GM21390 (cell line): Measurements from ENCODE around the gene BACH2.
"Not testable (repeated sequence)": the region's sequence is repeated elsewhere in the genome, so short reads cannot be mapped to it uniquely, and the experiment has no call there.

Experiments used
- ATAC-seq: cut with Tn5 transposase; IDR thresholded peaks from one replicate; pipeline ENCODE4 v1.9.1; 2021; ENCODE audit not compliant: unreplicated experiment

The BACH2 gene

DNA sequence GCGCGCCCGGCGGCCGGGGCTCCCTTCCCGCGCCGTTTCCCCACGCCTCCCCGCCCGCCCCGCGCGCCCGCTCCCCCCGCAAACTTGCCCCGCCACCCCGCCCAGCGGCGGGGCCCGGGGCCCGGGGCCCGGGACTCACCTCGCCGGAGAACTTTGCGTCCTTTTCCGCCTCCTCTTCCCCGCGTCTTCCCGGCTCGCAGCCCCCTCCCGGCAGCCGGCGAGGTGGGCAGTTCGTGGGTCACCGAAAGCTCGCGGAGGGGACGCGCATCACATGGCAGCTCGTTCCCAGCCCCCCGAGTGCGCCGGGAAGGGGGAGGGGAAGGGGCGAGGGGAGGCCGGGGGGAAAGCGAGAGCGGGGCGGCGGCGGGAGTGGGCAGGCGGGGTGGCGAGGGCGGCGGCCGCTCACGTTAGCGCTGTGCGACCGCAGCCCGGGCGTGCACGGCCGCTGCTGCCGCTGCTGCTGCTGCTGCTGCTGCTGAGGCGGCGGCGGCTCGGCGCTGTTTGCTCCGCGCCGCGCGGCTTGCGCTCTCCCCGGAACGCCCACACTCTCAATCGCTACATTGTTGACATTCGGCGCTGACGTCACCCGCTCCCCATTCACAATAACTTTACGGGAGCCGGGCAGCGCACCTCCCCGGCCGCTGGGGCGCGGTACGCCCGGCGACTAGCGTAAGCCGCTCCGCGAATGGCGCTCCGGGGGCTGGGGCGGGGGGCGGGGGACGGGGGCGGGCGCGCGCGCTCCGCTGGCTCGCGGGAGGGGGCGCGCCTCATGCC is at the start of gene BACH2:
Gene BACH2, minus strand, starts transcription at position 503 of the 774 bp plus-strand sequence. CDS start 287,999 bp downstream, outside the sequence.
- peak; percentile 81 for ATAC-seq

- ATAC-seq, result no peak
Measured at GRCh38 chr6:90343576-90343975, 46.9 kb upstream of the BACH2 start.

- ATAC-seq, result no peak
Measured at GRCh38 chr6:90338409-90338808, 41.8 kb upstream of the BACH2 start.

- no peak for ATAC-seq
Measured at GRCh38 chr6:90336388-90336947, 39.8 kb upstream of the BACH2 start.

DNA sequence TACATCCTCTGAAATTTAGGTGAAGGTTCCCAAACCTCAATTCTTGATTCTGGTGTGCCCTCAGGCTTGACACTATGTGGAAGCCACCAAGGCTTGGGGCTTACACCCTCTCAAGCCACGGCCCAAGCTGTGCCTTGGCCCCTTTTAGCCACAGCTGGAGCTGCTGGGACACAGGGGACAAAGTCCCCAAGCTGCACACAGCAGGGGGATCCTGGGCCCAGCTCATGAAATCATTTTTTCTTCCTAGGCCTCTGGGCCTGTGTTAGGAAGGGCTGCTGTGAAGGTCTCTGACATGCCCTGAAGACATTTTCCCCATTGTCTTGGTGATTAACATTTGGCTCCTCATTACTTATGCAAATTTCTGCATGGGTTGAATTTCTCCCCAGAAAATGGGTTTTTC is 37.3 kb upstream of the BACH2 start:
- ATAC-seq, result no peak

DNA sequence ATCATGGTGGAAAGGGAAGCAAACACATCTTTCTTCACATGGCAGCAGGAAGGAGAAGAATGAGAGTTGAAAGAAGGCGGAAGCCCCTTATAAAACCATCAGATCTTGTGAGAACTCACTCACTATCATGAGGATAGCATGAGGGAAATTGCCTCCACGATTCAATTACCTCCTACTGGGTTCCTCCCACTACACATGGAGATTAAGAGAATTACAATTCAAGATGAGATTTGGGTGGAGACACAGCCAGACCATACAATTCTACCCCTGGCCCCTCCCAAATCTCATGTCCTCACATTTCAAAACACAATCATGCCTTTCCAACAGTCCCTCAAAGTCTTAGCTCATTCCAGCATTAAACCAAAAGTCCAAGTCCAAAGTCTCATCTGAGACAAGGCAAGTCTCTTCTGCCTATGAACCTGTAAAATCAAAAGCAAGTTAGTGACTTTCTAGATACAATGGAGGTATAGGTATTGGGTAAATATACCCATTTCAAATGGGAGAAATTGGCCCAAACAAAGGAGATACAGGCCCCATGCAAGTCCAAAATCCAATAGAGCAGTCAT is 36.4 kb upstream of the BACH2 start:
- ATAC-seq, result not testable (repeated sequence)

DNA sequence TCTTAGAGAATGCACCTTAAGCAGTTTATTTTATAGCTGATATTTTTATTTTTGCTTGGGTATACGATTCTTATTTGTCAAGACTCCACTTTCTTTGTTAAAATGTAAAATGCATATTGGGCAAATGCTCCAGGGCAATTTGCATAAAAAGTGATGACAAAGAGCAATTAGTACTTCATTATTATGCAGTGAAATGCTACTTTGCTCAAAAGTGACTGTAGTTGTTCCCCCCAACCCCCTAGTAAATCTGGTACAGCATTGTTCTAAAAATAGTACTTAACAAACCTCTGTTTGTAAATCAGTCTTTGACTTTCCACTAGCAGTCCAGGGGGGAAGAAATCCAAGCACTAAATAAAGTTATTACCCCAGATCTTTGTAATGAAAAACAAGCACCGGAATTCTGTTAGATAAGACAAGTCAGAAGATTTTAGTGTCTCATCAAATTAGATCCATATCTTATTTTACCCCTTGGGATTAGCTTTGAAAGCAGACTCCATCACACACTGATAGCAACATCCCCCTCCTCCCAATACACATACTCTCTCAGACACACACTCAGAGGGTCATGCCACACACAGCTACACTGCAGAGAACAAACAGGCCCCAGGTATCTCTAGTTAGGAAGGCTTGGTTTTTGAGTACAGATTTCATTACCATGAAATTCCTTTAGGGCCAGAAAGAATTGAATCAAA is 32.9 kb upstream of the BACH2 start:
- ATAC-seq, result no peak

DNA sequence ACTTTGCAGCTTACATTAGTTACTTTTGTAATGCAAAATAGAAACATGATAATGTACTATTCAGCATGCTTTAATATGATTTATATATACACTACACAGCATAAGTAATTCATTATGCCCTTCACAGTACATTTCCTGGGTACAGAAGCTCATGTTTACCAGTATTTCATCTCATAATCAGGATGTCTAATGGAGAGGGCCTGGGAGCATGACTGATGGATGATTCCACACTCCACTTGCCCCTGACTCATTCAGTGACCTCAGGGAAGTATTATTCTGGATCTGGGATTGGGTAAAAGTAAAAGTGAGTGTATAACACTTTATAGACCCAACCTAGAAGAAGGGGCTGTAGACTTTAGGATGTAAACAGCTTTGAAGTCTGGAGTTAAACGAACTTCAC is 31.4 kb upstream of the BACH2 start:
- ATAC-seq, result no peak

GRCh38 chr6:90326404-90327057 is 29.9 kb upstream of the BACH2 start:
- no peak for ATAC-seq

GRCh38 chr6:90323706-90324105 is 27.1 kb upstream of the BACH2 start:
- no peak for ATAC-seq

- ATAC-seq, result no peak
Measured at GRCh38 chr6:90322976-90323474, 26.4 kb upstream of the BACH2 start.

DNA sequence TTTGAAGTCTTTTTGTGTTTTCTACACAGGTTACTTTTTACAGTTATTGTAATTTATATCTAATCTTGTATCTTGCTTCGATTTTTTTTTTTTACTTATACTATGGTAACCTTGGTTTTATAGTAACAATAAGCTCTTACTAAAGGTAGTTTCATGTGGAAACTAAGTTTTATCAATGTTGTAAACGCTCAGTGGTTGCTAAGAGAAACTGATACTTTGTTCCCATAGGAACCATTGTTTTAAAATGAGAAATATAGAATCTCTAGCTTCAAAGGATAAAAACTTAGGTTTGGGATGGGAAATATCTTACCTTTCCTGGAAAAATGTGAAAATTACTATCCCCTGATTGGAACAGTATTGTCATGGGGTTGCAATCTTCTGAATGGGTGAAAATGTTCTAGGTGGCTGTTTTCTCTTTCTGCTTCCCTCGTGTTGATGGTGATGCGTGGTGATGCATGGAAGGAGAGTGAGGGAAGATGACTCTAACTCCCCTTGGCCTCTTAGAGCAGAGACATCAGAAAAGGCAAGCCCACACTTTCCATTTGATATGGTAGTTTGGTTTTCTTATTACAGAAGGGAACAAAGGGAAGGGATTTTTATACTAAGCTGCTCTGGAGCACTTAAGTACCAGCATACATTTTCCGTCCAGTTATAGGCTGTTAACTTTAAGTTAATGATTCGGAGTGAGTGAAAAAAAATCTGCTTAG is 23.5 kb upstream of the BACH2 start:
- ATAC-seq, result no peak

DNA sequence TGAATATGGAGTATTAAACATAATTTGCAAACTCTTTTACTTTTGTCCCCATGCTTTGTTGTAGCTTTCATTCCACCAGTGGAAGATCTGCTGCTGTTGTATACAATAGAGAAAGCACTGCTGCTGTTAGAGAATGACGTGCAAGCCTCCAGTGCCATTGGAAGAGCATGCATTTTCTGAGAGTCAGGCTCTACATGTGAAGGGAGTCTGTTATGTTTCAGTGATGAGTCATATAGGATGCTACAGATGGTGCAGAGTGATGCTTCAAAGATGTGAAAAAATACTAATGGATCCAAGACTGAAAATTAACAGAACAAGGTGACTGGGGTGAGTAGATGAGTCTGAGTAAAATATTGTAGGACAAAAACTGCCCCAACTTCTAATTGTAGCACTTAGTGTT is 22.4 kb upstream of the BACH2 start:
- no peak for ATAC-seq

DNA sequence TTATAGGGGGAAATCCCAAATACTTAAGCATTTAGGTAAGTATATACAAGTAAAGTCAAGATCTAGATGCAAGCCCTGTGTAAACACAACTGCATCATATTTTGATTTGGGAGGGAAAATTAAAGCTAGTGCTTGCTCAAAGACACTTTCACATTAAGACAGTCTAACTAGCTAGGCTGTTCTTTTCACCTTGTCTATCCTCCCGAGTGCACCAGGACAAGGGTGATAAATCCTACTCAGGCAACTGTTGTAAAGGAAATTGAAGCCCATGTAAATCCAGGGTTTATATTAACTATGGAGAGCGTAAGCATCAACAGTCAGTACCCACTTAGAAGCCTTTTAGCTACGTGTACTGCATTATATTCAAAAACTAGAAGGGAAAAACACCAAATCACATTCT is 19.3 kb upstream of the BACH2 start:
- ATAC-seq, result no peak

DNA sequence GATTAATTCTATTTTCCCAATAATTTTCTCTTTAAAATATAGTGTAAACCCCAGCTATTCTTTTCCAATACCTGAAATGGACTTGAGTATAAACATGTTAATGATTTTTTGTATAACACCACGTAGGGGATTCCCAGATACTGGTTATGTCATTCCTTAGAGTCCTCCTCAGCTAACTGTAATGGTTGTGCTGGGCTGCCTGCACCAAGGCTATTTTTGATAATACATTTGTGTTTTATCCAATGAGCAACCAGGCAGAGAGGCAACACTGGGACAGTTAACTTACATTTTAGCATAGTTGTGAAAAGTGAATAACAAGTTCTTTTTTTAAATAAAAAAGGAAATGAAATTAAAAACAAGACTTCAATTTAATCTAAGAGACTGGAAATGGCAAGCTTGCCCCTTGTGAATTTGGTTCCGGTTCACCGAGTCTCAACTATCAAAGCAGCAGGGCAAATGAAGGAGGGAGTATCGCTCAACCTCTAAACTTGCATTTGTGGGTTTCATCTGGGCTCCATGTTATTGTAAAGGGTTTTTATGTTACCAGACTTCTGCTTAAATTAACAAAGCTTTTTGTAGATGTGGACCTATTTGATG is 18.8 kb upstream of the BACH2 start:
- no peak for ATAC-seq

DNA sequence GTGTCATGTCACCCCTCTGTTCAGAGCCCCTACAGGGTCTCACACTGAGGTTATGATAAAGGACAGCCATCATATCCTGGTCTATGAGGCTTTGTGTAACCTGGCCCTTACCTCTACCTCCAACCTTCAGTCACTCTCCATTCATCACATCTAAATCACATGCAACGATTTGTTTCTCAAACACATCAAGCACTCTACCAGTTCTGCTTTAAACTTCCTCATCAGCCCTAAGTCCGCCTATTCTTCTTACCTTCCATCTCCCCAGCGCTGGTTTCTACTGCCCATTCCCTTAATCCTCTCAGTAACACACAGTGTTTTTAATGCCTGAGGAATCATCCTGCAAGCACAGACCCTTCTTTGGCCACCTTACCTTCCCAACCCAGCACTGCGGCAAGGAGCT is 17.9 kb upstream of the BACH2 start:
- ATAC-seq, result no peak

- no peak for ATAC-seq
Measured at GRCh38 chr6:90311569-90311968, 14.9 kb upstream of the BACH2 start.

- no peak for ATAC-seq
Measured at GRCh38 chr6:90305800-90306448, 9.3 kb upstream of the BACH2 start.

- no peak for ATAC-seq
Measured at GRCh38 chr6:90304308-90304707, 7.7 kb upstream of the BACH2 start.

DNA sequence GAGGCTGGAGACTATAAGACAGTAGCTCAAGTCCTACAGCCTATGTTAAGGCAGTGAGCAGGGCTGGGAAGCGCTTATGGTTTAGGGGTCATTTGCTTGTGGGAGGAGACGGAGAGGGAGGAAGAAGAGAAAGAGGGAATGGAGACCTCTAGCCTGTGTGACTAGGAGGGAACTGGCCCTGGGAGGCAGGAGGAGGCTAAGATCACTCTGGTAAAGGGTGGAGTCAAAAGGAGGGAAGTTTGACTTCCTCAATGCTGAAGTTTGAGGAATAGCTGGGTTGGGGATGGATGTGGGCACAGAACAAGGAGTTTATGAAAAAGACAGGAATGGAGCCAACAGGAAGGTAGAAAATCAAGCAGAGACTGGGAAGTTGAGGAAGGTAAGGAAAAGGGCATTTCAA is 6.4 kb upstream of the BACH2 start:
- no peak for ATAC-seq
